ENCODE results near the gene STRADB. TPM values are rescaled to one million over a fixed set of nuclear protein-coding genes. Genes with fewer than 3 reads are reported as not detected.

The STRADB gene
- total RNA-seq, 1 donor: 57.6 TPM

GRCh38 chr2:201441409-201441808 is 10.1 kb upstream of the STRADB start:
- DNase-seq (ENCODE audit: low read depth): no peak
- no peak for TF ChIP-seq CTCF (IDR thresholded peaks at IDR 0.05; ENCODE audit: insufficient read depth, low read length)
- H3K4me3 ChIP-seq (ENCODE audit: low read depth, low read length): no peak overlapping the region

GRCh38 chr2:201444746-201445465 is 6.6 kb upstream of the STRADB start:
- DNase-seq (ENCODE audit: low read depth): peak; percentile 37
- TF ChIP-seq CTCF (IDR thresholded peaks at IDR 0.05; ENCODE audit: insufficient read depth, low read length): no peak
- H3K4me3 ChIP-seq (ENCODE audit: low read depth, low read length): no peak overlapping the region

- no peak for DNase-seq (ENCODE audit: low read depth)
- no peak for TF ChIP-seq CTCF (IDR thresholded peaks at IDR 0.05; ENCODE audit: insufficient read depth, low read length)
- H3K4me3 ChIP-seq (ENCODE audit: low read depth, low read length): no peak overlapping the region
Measured at GRCh38 chr2:201447086-201447485, 4.5 kb upstream of the STRADB start.

GRCh38 chr2:201448061-201448460 is 3.5 kb upstream of the STRADB start:
- no peak for TF ChIP-seq CTCF (IDR thresholded peaks at IDR 0.05; ENCODE audit: insufficient read depth, low read length)

GRCh38 chr2:201448701-201449100 is 2.8 kb upstream of the STRADB start:
- no peak for TF ChIP-seq CTCF (IDR thresholded peaks at IDR 0.05; ENCODE audit: insufficient read depth, low read length)
- no peak for DNase-seq (ENCODE audit: low read depth)
- H3K4me3 ChIP-seq (ENCODE audit: low read depth, low read length): no peak overlapping the region

More at GRCh38 chr2:201448061-201448460, 3.5 kb upstream of the STRADB start:
- no peak overlapping the region for H3K4me3 ChIP-seq (ENCODE audit: low read depth, low read length)
- DNase-seq (ENCODE audit: low read depth): no peak

GRCh38 chr2:201450954-201451291 is 617 bp upstream of the STRADB start:
- peak; percentile 61 for DNase-seq (ENCODE audit: low read depth)

More at GRCh38 chr2:201450954-201451291, 617 bp upstream of the STRADB start:
- TF ChIP-seq CTCF (IDR thresholded peaks at IDR 0.05; ENCODE audit: insufficient read depth, low read length): no peak
- peak overlapping the region; percentile 93 for H3K4me3 ChIP-seq (ENCODE audit: low read depth, low read length)

Measured in fibroblast of the aortic adventitia (primary cell).